ENCODE data around the gene REEP6. TPM values are rescaled to one million over a fixed set of nuclear protein-coding genes. Genes with fewer than 3 reads are reported as not detected.
"Not testable (repeated sequence)": the region's sequence is repeated elsewhere in the genome, so short reads cannot be mapped to it uniquely, and the experiment has no call there.

Gene REEP6
- total RNA-seq, 1 donor from 2014 or later, result 4.8 TPM

- Histone ChIP-seq H3K27me3 (peaks cover 34% of the 10 kb centered on the region), H3K4me2 (no peak overlapping the region), H3K4me1 (peaks cover 22% of the 10 kb centered on the region), H3K9me3 (ENCODE audit: low read depth) (no peaks in the 10 kb centered on the region), H3K27ac (no peak overlapping the region), H4K20me1 (ENCODE audit: low read depth) (peaks cover 80% of the 10 kb centered on the region), H3K9ac (no peak overlapping the region), H3K4me3 (no peak overlapping the region), H3F3A (ENCODE audit: low read depth) (peaks cover 22% of the 10 kb centered on the region), H2AFZ (replicated peaks) (no peak overlapping the region), H3K79me2 (ENCODE audit: low read depth) (peaks cover 29% of the 10 kb centered on the region), H3K36me3 (no peaks in the 10 kb centered on the region)
- peaks cover 11% of the 10 kb centered on the region for H3K4me1 Mint-ChIP-seq
- no peaks in the 10 kb centered on the region for H3K9me3 Mint-ChIP-seq
- H3K4me3 Mint-ChIP-seq, result no peak overlapping the region
- peaks cover 12% of the 10 kb centered on the region for H3K27me3 Mint-ChIP-seq (ENCODE audit: insufficient read depth, low read depth)
- DNase-seq (ENCODE audit: low spot score), result no peak
- TF ChIP-seq CTCF (IDR thresholded peaks at IDR 0.05), result no peak
- no peak for TF ChIP-seq EZH2 (IDR thresholded peaks at IDR 0.05)
- TF ChIP-seq EZH2phosphoT487 (IDR thresholded peaks at IDR 0.05), result no peak
- H3K27ac Mint-ChIP-seq, result no peak overlapping the region
- peaks cover 2% of the 10 kb centered on the region for H3K36me3 Mint-ChIP-seq
Observed at GRCh38 chr19:1475751-1476437, 15.1 kb upstream of the REEP6 start.

GRCh38 chr19:1477056-1477455 lies 13.9 kb upstream of the REEP6 start:
- Histone ChIP-seq H3K79me2 (ENCODE audit: low read depth) (peaks cover 29% of the 10 kb centered on the region), H3K27me3 (peaks cover 22% of the 10 kb centered on the region), H4K20me1 (ENCODE audit: low read depth) (peaks cover 68% of the 10 kb centered on the region), H3K4me1 (peaks cover 10% of the 10 kb centered on the region), H3F3A (ENCODE audit: low read depth) (peaks cover 13% of the 10 kb centered on the region)
- H3K27ac Mint-ChIP-seq; H3K9ac ChIP-seq; H3K4me1 Mint-ChIP-seq; H3K9me3 ChIP-seq (ENCODE audit: low read depth); H3K36me3 Mint-ChIP-seq; H3K9me3 Mint-ChIP-seq; H2AFZ ChIP-seq (replicated peaks); H3K27me3 Mint-ChIP-seq (ENCODE audit: insufficient read depth, low read depth); H3K36me3 ChIP-seq; H3K27ac ChIP-seq; H3K4me2 ChIP-seq; H3K4me3 ChIP-seq; DNase-seq (ENCODE audit: low spot score): not testable (repeated sequence)
- peak overlapping the region; percentile 75 for H3K4me3 Mint-ChIP-seq

- H3K36me3 Mint-ChIP-seq, result no peaks in the 10 kb centered on the region
- TF ChIP-seq EZH2phosphoT487 (IDR thresholded peaks at IDR 0.05) (no peak), EZH2 (IDR thresholded peaks at IDR 0.05) (peak; percentile 34), CTCF (IDR thresholded peaks at IDR 0.05) (no peak)
- peak within 1 kb of the TSS; percentile 98 for H3K4me3 Mint-ChIP-seq
- Histone ChIP-seq H2AFZ (replicated peaks) (peak within 1 kb of the TSS; percentile 99), H3K36me3 (no peaks in the 10 kb centered on the region), H3K27me3 (peaks cover 1% of the 10 kb centered on the region), H3K4me2 (peak within 1 kb of the TSS; percentile 97), H4K20me1 (ENCODE audit: low read depth) (peaks cover 48% of the 10 kb centered on the region), H3K9me3 (ENCODE audit: low read depth) (no peaks in the 10 kb centered on the region), H3K4me3 (peak within 1 kb of the TSS; percentile 76), H3K79me2 (ENCODE audit: low read depth) (peaks cover 29% of the 10 kb centered on the region), H3K27ac (no peak within 1 kb of the TSS), H3K9ac (peak within 1 kb of the TSS; percentile 5), H3F3A (ENCODE audit: low read depth) (peaks cover 13% of the 10 kb centered on the region), H3K4me1 (peaks cover 7% of the 10 kb centered on the region)
- H3K9me3 Mint-ChIP-seq, result no peaks in the 10 kb centered on the region
- peak; percentile 98 for DNase-seq (ENCODE audit: low spot score)
- peak within 1 kb of the TSS; percentile 95 for H3K27ac Mint-ChIP-seq
- peaks cover 9% of the 10 kb centered on the region for H3K4me1 Mint-ChIP-seq
- H3K27me3 Mint-ChIP-seq (ENCODE audit: insufficient read depth, low read depth), result peaks cover 2% of the 10 kb centered on the region
Observed at GRCh38 chr19:1478934-1479707, 11.9 kb upstream of the REEP6 start, which contains the start of gene C19orf25. Gene C19orf25 (minus strand): TSS chr19:1479215. CDS start chr19:1478903, 312 bp downstream.
